Skin epidermis (tissue), 12 donors: ENCODE results near the gene BPIFB3.
"Not testable (repeated sequence)": the region's sequence is repeated elsewhere in the genome, so short reads cannot be mapped to it uniquely, and the experiment has no call there.

Experiments used
- H3K27ac ChIP-seq, 21 experiments: fragments of 200-600 bp; sonication (generic) in 11 of 21; one replicate each; pipeline ENCODE4 v1.5.0; 2020; ENCODE audit warnings: mild to moderate bottlenecking in 3 of 21, inconsistent platforms in 2 of 21, moderate library complexity in 2 of 21
- H3K4me3 ChIP-seq, 7 experiments: fragments of 200-600 bp; sonication (generic) in 2 of 7; one replicate each; pipeline ENCODE4 v1.5.0; 2020; ENCODE audit warnings: inconsistent platforms in 2 of 7, mild to moderate bottlenecking in 2 of 7, moderate library complexity in 1 of 7

Gene BPIFB3

DNA sequence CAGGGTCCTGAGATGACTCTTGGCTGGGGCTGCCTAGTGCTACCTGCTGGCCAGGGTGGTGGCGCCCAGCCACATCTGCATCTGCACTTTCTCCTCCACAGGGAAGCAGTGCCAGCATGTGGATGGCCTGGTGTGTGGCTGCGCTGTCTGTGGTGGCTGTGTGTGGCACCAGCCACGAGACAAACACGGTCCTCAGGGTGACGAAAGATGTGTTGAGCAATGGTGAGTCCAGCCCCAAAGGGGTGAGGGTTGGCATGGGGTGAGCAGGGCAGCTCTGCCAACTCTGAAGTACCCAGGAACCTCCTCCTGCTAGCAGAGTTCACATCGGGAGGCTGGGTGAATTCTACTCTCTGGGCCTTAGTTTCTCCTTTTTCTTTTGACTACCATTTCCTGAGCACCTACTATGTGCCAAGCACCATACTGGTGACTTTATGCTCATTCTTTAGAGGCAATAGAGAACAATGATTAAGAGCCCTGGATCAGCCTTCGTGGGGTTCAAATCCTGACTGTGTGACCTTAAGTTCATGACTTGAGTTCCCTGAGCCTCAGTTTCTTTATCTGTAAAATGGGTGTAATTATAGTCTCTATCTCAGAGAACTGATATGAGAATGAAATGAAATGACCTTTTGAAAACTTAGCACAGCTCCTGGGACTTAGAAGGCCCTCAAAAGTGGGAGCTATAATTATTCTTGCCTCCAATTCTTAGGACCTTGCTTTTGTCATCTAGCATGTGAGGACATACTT is 27.9 kb downstream of the BPIFB3 start:
- no peak overlapping the region for H3K4me3 ChIP-seq
- no peak overlapping the region for H3K27ac ChIP-seq

DNA sequence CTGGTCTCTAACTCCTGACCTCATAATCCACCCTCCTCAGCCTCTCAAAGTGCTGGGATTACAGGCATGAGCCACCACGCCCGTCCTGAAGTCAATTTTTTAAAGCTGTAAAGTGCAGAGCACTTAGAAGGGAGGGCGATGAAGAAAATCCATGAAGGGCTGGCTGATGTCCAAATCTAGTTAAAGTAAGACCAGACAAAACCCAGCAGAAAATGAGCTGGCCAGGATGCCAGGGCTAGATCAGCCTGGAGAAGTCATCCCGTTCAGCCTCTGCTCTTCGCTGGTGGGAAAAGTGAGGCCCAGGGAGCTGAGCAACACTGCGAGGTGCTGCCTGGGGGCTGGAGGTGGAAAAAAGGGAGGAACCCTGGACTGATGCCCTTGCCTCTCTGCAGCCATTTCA is 28.8 kb downstream of the BPIFB3 start:
- H3K4me3 ChIP-seq: no peak overlapping the region
- no peak overlapping the region for H3K27ac ChIP-seq

DNA sequence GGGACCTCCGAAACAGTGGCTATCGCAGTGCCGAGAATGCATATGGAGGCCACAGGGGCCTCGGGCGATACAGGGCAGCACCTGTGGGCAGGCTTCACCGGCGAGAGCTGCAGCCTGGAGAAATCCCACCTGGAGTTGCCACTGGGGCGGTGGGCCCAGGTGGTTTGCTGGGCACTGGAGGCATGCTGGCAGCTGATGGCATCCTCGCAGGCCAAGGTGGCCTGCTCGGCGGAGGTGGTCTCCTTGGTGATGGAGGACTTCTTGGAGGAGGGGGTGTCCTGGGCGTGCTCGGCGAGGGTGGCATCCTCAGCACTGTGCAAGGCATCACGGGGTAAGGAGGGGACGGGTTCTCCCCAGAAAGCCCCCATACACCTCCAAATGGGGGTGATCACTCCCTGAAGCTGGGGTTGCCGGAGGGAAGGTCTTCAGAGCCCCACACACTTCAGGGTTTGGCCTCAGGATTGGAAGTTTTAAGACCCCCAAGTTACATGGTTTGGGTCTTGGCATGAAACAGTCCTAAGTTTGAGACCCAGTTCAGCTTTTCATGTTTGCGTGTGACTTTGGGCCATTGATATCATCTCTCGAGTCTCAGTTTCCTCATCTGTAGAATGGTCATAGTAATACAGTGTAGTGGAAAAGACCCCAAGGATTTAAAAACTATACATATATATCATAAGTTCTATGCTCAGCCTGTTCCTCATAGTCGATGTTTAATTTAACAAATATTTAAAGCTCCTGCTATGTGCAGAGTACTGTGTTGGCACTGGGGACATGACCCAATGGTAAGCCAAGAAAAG is 30.0 kb downstream of the BPIFB3 start:
- Histone ChIP-seq H3K27ac (no peak overlapping the region), H3K4me3 (no peak overlapping the region)

DNA sequence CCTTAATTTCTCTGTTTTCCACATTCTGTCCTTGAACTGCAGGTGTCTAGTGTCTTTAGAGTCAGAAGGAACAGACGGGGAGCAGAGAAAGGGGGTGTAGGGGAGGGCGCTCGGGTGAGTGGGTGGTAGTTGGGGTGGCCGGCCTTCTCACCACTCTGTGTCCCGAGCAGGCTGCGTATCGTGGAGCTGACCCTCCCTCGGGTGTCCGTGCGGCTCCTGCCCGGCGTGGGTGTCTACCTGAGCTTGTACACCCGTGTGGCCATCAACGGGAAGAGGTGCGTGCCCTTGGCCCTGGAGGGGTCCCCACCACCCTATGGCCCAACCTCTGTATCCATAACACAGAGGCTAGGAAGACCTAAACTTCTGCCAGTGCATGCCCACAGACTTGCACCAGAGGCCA is 31.0 kb downstream of the BPIFB3 start:
- no peak overlapping the region for H3K4me3 ChIP-seq
- H3K27ac ChIP-seq: no peak overlapping the region

DNA sequence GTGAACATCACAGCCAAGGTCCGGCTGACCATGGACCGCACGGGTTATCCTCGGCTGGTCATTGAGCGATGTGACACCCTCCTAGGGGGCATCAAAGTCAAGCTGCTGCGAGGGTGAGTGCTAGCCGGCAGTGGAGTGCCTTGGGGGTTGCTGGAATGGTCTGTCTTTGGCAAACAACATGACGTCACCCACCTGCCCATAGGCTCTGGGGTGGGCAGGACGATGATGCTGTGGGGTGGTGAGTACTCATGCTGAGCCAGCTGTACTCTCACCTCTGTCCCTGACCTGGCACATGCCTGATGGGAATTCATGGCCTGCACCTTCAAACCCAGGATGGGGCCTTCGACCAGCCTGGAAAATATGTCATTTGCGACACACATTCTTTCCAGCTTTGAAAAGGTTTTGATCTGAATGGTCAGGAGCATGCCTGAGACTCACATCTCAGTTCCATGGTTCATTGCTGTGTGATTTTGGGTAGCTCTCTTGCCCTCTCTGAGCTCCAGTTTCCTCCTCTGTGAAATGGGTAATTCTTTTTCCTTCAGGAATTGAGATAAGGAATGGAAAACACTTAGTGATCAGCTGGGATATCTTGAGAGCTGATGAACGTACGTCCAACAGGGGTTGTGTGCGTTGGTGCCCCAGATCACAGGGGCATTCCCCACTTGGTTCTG is 32.5 kb downstream of the BPIFB3 start:
- Histone ChIP-seq H3K4me3 (no peak overlapping the region), H3K27ac (no peak overlapping the region)

DNA sequence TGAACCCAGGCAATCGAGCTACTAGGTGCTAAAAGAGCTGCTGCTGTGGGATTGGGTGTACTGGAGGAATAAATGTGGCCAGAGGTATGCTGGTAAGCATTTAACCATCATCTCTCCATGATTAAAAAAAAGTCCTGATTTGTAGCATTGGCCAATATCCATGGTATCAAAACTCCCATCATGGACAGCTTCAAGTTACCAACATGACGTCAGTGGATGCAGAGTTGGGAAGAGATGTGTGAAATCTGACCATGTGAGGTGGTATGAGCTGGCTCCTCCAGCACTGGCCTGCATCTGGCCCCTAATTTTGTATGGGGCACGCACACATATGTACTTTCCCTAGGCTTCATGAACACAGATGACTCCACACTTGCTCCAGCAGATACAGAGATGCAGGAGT is 37.4 kb downstream of the BPIFB3 start:
- no peak overlapping the region for H3K4me3 ChIP-seq
- H3K27ac ChIP-seq: no peak overlapping the region

DNA sequence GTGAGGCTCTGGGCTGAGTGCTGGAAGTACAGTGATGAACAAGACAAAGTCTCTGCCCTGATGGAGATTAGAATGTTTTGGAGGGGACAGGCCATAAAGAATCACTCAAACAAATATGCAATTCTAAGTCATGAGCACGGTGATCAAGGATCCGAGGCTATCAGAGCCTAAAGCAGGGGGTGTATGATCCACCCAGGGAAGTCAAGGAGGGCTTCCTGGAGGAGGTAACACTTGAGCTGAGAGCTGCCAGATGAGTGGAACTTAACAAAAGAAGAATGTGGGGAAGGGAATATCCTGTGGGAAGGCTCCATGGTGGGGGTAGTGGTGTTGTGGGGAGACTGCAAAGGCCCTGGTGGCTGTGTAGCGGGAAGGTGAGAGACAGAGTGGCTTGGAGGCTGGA is 38.0 kb downstream of the BPIFB3 start:
- Histone ChIP-seq H3K4me3 (no peak overlapping the region), H3K27ac (no peak overlapping the region)

DNA sequence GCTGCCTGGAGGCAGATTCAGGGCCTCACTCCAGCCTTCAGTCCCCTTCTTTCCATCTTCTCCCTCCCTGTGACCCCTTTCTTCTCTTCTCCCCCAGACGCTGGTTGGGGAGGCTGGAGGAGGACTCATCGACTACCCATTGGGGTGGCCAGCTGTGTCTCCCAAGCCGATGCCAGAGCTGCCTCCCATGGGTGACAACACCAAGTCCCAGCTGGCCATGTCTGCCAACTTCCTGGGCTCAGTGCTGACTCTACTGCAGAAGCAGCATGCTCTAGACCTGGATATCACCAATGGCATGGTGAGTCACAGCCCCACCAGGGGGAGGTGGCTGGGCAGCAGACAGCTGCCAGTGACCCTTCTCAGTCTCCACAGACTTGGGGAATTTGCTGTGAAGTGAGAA is 38.7 kb downstream of the BPIFB3 start:
- Histone ChIP-seq H3K4me3 (no peak overlapping the region), H3K27ac (no peak overlapping the region)

DNA sequence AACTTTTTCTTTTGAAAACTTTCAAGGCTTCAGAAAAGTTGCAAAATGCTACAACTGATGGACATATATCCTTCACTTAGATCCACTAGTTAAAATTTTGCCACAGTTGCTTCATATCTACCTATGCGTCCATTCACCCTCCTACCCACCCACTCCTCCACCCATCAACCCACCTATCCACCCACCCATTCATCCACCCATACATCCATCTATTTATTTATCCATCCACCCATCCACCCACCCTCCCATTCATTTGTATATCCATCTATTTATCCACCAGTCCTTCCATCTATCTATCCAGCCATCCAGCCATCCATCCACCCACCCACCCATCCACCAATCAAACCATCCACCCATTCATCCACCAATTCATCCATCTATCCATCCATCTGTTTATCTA is 39.4 kb downstream of the BPIFB3 start:
- Histone ChIP-seq H3K27ac (no peak overlapping the region), H3K4me3 (no peak overlapping the region)

DNA sequence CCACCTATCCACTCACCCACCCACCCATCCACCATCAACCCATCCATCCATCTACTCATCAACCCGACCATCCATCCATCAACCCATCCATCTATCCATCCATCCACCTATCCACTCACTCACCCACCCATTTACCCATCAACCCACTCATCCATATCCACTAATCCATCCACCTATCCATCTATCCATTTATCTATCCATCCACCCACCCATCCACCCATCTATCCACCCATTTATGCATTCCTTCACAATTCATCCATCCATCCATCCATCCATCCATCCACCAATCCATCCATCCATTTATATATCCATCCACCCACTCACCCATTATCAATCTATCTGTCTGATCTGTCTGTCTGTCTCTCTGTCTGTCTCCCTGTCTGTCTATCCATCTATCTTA is 39.9 kb downstream of the BPIFB3 start:
- no peak overlapping the region for H3K4me3 ChIP-seq
- H3K27ac ChIP-seq: no peak overlapping the region

DNA sequence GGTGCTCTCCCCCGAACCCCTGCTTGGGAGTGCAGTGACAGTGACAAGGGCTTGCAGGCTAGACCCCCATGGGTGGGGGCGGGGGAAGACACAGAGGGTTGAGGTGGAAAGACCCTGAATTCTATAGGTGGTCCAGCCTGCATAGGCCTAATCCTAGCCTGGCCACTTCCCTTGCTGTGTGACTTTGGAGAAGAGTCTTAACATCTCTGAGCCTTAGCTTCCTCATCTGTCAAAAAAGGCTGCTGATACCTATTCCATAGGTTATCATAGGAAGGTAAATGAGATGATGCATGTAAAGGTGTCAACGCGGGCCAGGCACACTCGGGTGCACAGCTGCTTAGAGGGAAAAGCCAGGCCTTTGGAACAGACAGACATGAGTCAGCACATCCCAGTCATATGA is 41.5 kb downstream of the BPIFB3 start:
- no peak overlapping the region for H3K27ac ChIP-seq
- H3K4me3 ChIP-seq: no peak overlapping the region

DNA sequence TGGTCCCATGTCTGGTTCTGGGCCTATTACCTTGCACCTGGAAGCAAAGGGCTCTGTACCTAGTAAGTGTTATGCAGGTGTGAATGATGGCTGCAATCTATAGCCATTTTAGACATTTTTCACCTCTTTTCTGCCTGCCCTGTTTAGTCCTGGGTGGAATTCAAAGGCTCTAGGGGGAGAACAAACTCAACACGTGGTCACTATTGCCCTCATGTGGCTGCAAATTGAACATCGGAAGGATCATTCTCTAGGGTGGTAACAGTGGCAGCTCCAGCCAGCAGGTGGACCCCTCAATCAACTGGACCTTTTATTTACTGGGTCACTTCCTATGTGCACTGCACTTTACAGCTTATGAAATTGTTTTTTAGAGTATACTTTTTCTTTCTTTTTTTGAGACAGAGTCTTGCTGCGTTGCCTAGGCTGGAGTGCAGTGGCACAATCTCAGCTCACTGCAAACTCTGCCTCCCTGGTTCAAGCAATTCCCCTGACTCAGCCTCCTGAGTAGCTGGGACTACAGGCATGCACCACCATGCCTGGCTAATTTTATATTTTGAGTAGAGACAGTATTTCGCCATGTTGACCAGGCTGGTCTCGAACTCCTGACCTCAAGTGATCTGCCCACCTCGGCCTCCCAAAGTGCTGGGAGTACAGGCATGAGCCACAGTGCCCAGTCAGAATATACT is 42.3 kb downstream of the BPIFB3 start:
- not testable (repeated sequence) for H3K4me3 ChIP-seq, H3K27ac ChIP-seq

DNA sequence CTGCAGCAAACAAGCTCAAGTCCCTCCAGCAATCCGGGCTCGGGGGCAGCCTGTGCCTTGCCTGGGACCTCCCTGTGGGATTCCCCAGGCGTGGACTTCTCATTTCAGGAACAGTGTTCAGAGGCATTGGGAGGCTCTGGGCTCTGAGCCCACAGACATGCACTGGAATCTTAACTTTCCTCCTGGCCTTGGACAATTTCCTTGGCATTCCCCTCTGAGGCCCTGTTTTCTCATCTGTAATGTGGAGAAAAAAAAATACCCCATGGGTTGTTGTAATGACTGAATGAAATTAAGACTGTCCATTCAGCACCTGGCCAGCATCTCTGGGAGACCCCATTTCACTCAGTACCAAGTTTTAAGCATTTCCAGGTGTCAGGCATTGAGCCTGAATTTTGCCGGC is 43.3 kb downstream of the BPIFB3 start:
- H3K27ac ChIP-seq: no peak overlapping the region
- no peak overlapping the region for H3K4me3 ChIP-seq

DNA sequence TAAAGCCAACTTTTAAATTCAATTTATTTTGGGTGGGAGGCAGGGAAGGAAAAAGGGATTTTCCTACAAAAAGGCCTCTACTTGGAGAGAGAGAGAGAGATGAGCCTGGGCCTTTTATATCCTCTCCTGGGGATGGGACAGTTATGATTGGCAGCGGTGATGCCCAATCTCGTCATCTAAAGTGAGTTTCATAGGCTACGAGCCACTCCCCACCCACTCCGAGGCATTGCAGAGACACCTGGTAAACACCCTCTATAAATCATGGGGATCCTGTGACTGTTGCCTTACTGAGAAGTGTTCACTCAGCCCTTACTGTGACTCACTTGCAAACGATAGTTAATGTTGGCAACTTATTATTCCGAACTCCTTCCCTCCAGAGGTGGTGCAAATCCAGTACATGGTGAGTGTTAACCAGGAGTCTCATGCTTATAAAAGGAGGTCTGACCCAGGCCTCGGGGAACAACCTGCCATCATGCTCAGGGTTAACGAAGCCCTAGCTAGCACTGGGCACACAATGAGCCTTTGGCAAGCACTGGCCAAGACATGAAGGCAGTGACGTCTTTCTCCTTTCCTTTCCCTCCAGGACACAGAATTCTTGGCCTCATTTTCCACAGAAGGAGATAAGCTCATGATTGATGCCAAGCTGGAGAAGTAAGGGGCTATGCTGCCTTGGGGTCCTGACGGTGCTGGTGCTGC is 46.3 kb downstream of the BPIFB3 start:
- Histone ChIP-seq H3K4me3 (no peak overlapping the region), H3K27ac (no peak overlapping the region)

DNA sequence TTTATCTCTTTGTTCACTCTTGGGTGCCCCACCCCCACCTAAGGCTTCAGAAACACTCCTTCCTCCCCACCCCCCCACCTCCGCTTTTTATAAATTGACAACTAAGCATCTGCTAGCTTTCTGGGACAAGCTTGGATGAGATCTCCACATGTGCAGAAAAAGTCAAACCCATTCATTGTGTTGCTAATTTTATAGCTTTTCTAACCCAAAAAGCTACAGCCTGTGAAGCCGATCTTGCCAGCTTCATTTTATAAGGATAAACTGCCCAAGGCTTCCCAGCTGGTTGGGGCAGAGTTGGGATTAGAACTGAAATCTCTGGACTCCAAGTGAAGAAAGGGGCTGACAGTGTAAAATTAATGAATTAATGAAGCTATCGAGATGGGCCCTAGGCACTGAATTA is 49.9 kb downstream of the BPIFB3 start:
- H3K27ac ChIP-seq: no peak overlapping the region
- H3K4me3 ChIP-seq: no peak overlapping the region

DNA sequence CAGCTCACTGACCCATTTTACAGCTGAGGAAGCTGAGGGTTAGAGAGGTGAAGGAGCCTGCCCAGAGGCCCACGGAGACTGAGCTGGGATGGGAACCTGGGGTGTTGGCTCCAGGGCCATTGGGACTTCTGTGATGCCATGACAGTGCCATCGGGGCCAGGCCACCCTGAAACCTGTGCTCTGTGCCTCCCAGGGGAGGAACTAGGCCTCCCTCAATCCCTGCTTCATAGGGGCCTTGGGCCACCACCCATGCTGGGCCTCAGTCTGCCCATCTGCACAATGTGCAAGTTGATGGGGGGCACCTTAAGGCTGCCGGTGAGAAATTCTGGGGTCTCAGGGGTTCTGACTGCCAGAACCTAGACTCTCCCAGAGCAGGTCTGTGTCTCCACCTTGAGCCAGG is 50.6 kb downstream of the BPIFB3 start:
- Histone ChIP-seq H3K27ac (no peak overlapping the region), H3K4me3 (no peak overlapping the region)

DNA sequence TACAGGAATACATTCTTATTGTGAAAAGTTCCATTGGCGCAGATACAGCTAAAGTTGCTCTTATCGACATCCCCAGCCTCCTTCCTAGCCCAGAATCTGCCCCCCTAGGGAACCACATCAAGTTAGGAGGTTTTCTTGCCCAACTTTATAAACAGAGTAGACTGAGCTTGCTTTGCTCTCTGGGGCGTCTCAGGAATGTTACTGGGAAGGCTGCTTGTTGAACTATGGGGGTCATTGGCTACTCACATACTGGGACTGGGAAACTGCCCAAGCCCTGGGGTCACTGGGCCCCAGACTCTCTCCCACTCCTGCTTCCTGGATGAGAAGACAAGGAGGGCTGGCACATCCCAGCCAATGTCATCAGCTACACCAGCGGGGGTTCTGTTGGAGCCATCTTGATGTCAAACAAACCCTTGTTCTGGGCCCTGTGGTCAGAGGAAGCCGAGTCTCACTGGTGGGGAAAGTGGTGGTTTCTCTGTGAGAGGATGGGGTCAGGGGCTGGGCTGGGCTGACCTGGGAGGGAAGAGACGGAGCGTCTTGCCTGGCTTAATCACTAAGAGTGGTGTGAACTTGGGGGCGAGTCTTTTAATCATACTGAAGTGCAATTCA is 51.7 kb downstream of the BPIFB3 start:
- H3K4me3 ChIP-seq: no peak overlapping the region
- H3K27ac ChIP-seq: no peak overlapping the region

DNA sequence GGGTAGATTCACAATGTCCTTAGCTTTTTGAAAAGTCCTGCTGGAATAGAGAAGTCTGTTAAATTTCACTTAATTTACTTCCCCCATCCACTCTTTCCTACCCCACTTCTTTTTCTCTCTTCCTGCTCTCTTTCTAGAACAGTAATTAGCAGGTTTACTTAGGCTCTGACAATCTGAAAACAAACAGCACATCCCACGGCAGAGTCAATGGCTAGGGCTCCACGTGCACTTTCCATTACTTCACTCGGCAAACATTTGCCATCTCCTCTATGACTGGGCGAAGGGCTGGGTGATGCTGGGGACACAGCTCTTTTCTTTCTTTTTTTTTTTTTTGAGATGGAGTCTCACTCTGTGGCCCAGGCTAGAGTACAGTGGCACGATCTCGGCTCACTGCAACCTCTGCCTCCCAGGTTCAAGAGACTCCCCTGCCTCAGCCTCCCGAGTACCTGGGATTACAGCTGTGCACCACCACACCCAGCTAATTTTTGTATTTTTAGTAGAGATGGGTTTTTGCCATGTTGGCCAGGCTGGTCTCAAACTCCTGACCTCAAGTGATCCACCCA is 52.4 kb downstream of the BPIFB3 start:
- not testable (repeated sequence) for H3K27ac ChIP-seq, H3K4me3 ChIP-seq

DNA sequence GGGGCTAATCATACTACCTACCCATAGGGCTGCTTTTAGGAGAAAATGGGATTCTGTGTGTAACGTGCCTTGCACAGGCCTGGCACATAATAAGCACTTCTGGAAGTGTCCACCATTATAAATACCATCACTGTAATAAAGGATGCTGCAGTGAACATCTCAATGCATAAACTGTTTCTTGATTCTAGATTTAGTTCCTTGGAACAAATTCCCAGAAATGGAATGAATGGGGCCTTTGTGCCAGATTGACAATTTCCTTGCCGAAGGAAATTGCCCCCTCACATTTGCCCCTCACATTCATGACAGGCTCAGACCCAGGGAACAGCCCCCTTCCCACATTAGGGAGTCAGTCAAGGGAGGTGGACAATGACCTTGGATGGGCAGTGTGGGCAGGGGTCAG is 55.0 kb downstream of the BPIFB3 start:
- no peak overlapping the region for H3K4me3 ChIP-seq
- H3K27ac ChIP-seq: no peak overlapping the region
